GM23338 (cell line): Measurements from ENCODE around the gene ASTN1. TPM values are rescaled to one million over a fixed set of nuclear protein-coding genes. Genes with fewer than 3 reads are reported as not detected.

ENCODE experiments used
- ATAC-seq: fragments of 200-7000 bp; cut with Tn5 transposase; 3 replicates; pipeline ENCODE4 v1.9.1; 2020
- DNase-seq: peaks from one replicate; pipeline ENCODE4 v3.0.0-alpha.2; 2015; ENCODE audit warnings: low spot score
- H2AFZ ChIP-seq: fragments of 200-600 bp; sonication (generic); 2 replicates; pipeline ENCODE4 v1.8.0; 2016; ENCODE audit warnings: antibody characterized with exemption, mild to moderate bottlenecking, moderate library complexity
- H3F3A ChIP-seq: fragments of 200-600 bp; sonication (generic); replicated peaks from 2 replicates; pipeline ENCODE4 v1.8.0; 2017; ENCODE audit warnings: antibody characterized with exemption, mixed run types, low read depth
- H3K27ac ChIP-seq: fragments of 200-600 bp; sonication (generic); 2 replicates; pipeline ENCODE4 v1.6.1; 2016; ENCODE audit warnings: low read depth
- H3K27me3 ChIP-seq: fragments of 200-600 bp; sonication (generic); 2 replicates; pipeline ENCODE4 v1.8.0; 2016; ENCODE audit warnings: mild to moderate bottlenecking, mixed run types, moderate library complexity; ENCODE audit not compliant: insufficient read depth
- H3K36me3 ChIP-seq: fragments of 200-600 bp; sonication (generic); 2 replicates; pipeline ENCODE4 v1.8.0; 2016; ENCODE audit warnings: mild to moderate bottlenecking; ENCODE audit not compliant: insufficient read depth
- H3K4me1 ChIP-seq: fragments of 200-600 bp; sonication (generic); 2 replicates; pipeline ENCODE4 v1.8.0; 2016; ENCODE audit warnings: mild to moderate bottlenecking, moderate library complexity; ENCODE audit not compliant: insufficient read depth
- H3K4me2 ChIP-seq: fragments of 200-600 bp; sonication (generic); 2 replicates; pipeline ENCODE4 v1.7.1; 2017; ENCODE audit warnings: mixed run types
- H3K4me3 ChIP-seq: fragments of 200-600 bp; sonication (generic); 2 replicates; pipeline ENCODE4 v1.6.1; 2016; ENCODE audit warnings: mixed run types
- H3K79me2 ChIP-seq: fragments of 200-600 bp; sonication (generic); replicated peaks from 2 replicates; pipeline ENCODE4 v1.8.0; 2017; ENCODE audit warnings: mild to moderate bottlenecking; ENCODE audit not compliant: insufficient read depth
- H3K9me2 ChIP-seq: fragments of 200-600 bp; sonication (generic); 2 replicates; pipeline ENCODE4 v1.8.0; 2017; ENCODE audit not compliant: insufficient read depth
- H4K20me1 ChIP-seq: fragments of 200-600 bp; sonication (generic); replicated peaks from 2 replicates; pipeline ENCODE4 v1.8.0; 2017; ENCODE audit warnings: mild to moderate bottlenecking; ENCODE audit not compliant: insufficient read depth
- H3K27ac Mint-ChIP-seq: 2 replicates; pipeline ENCODE4 v1.8.0; 2020; ENCODE audit warnings: inconsistent platforms, mild to moderate bottlenecking, moderate library complexity, mixed read lengths
- H3K27me3 Mint-ChIP-seq: 3 replicates; pipeline ENCODE4 v1.8.0; 2022; ENCODE audit warnings: low read depth, mild to moderate bottlenecking, moderate library complexity, mixed read lengths, inconsistent platforms; ENCODE audit not compliant: insufficient read depth, poor library complexity
- H3K36me3 Mint-ChIP-seq: 3 replicates; pipeline ENCODE4 v1.8.0; 2021; ENCODE audit warnings: low read depth, mild to moderate bottlenecking, inconsistent platforms, moderate library complexity, mixed read lengths
- H3K4me1 Mint-ChIP-seq: 3 replicates; pipeline ENCODE4 v1.8.0; 2020; ENCODE audit warnings: mild to moderate bottlenecking, inconsistent platforms, mixed read lengths
- H3K4me3 Mint-ChIP-seq: 3 replicates; pipeline ENCODE4 v1.8.0; 2021; ENCODE audit warnings: moderate library complexity, mild to moderate bottlenecking, inconsistent platforms, mixed read lengths
- H3K9me3 Mint-ChIP-seq: 3 replicates; pipeline ENCODE4 v1.8.0; 2020; ENCODE audit warnings: moderate library complexity, mild to moderate bottlenecking, inconsistent platforms, mixed read lengths
- CREB1 ChIP-seq: fragments of 250-450 bp; sonication (Bioruptor Pico); IDR thresholded peaks from 2 replicates; pipeline ENCODE4 v1.5.0; 2020; ENCODE audit warnings: low read depth, mild to moderate bottlenecking, moderate library complexity
- CTCF ChIP-seq, 2 experiments: fragments of 200-600 bp in 1 of 2; sonication (generic) in 1 of 2; conservative IDR thresholded peaks; 2 replicates each; pipeline versions ENCODE4 v1.5.1 to v1.6.1; 2016 to 2017; ENCODE audit warnings: antibody characterized with exemption in 2 of 2, low read depth in 2 of 2, mild to moderate bottlenecking in 2 of 2, moderate library complexity in 1 of 2
- ETS1 ChIP-seq: IDR thresholded peaks from 2 replicates; pipeline ENCODE4 v1.6.1; 2016; ENCODE audit warnings: antibody characterized with exemption
- EZH2 ChIP-seq: fragments of 200-600 bp; sonication (generic); IDR thresholded peaks from one replicate; pipeline ENCODE4 v1.8.0; 2017; ENCODE audit warnings: antibody characterized with exemption, mild to moderate bottlenecking, low read depth; ENCODE audit not compliant: unreplicated experiment
- EZH2phosphoT487 ChIP-seq: fragments of 200-600 bp; sonication (generic); IDR thresholded peaks from one replicate; pipeline ENCODE4 v1.8.1; 2018; ENCODE audit warnings: antibody characterized with exemption; ENCODE audit not compliant: unreplicated experiment
- JUNB ChIP-seq: IDR thresholded peaks from one replicate; pipeline ENCODE4 v1.6.1; 2016; ENCODE audit warnings: antibody characterized with exemption; ENCODE audit not compliant: unreplicated experiment
- NANOG ChIP-seq: IDR thresholded peaks from 2 replicates; pipeline ENCODE4 v1.6.1; 2016; ENCODE audit warnings: antibody characterized with exemption, borderline replicate concordance
- POLR2AphosphoS5 ChIP-seq: IDR thresholded peaks from 2 replicates; pipeline ENCODE4 v1.6.1; 2016; ENCODE audit warnings: antibody characterized with exemption, low read depth
- REST ChIP-seq: IDR thresholded peaks from one replicate; pipeline ENCODE4 v1.6.1; 2018; ENCODE audit warnings: antibody characterized with exemption; ENCODE audit not compliant: unreplicated experiment
- STAT1 ChIP-seq: IDR thresholded peaks from one replicate; pipeline ENCODE4 v1.6.1; 2016; ENCODE audit warnings: antibody characterized with exemption; ENCODE audit not compliant: unreplicated experiment
- ZNF114 ChIP-seq: fragments of 250-450 bp; sonication (Bioruptor Pico); IDR thresholded peaks from 2 replicates; pipeline ENCODE4 v1.5.0; 2020; ENCODE audit warnings: mild to moderate bottlenecking, moderate library complexity
- ZNF331 ChIP-seq: fragments of 250-450 bp; sonication (Bioruptor Pico); IDR thresholded peaks from 2 replicates; pipeline ENCODE4 v1.5.0; 2020; ENCODE audit warnings: low read depth, mild to moderate bottlenecking, moderate library complexity
- ZNF462 ChIP-seq: fragments of 250-450 bp; sonication (Bioruptor Pico); IDR thresholded peaks from 2 replicates; pipeline ENCODE4 v1.5.0; 2020; ENCODE audit warnings: mild to moderate bottlenecking, moderate library complexity
- polyA plus RNA-seq: library from polyadenylated mRNA; unstranded; fragments of >200 nt; fragmentation: Nextera tagmentation; extraction: Ambion mirVana; gene quantifications from 2 replicates; pipeline ENCODE4 v1.2.1, GENCODE V29; 2016
- total RNA-seq: library from RNA; depleted of rRNA; stranded (reverse); fragments of >200 nt; shearing (Covaris generic); gene quantifications from 2 replicates; pipeline ENCODE4 v1.2.3, GENCODE V29; 2014

Gene ASTN1
- total and polyA plus RNA-seq, 2 experiments from 2014 or later, result 2.0 to 5.2 TPM

- H3K27ac Mint-ChIP-seq, result no peak overlapping the region
- Histone ChIP-seq H3K79me2 (no peaks in the 10 kb centered on the region), H3K4me3 (no peak overlapping the region), H3K4me1 (peaks cover 12% of the 10 kb centered on the region), H4K20me1 (no peaks in the 10 kb centered on the region), H3K9me2 (no peaks in the 10 kb centered on the region; the same call in 1 of the 2 replicates), H3K27ac (no peak overlapping the region), H3K4me2 (no peak overlapping the region), H3F3A (no peaks in the 10 kb centered on the region), H3K27me3 (no peaks in the 10 kb centered on the region), H2AFZ (no peak overlapping the region), H3K36me3 (no peaks in the 10 kb centered on the region)
- no peak for ATAC-seq
- no peak overlapping the region for H3K4me3 Mint-ChIP-seq
- H3K27me3 Mint-ChIP-seq, result no peaks in the 10 kb centered on the region
- peaks cover 33% of the 10 kb centered on the region for H3K4me1 Mint-ChIP-seq
- TF ChIP-seq JUNB (no peak), POLR2AphosphoS5 (no peak), CTCF (conservative IDR thresholded peaks at IDR 0.05; ENCODE audit: low read depth in 2 of 2) (no peak), NANOG (no peak), STAT1 (no peak), CREB1 (CRISPR knock-in tag) (no peak), ZNF114 (CRISPR knock-in tag) (no peak), EZH2phosphoT487 (no peak), ZNF462 (CRISPR knock-in tag) (no peak), ETS1 (no peak), ZNF331 (CRISPR knock-in tag) (no peak), REST (no peak), EZH2 (no peak)
- no peaks in the 10 kb centered on the region for H3K9me3 Mint-ChIP-seq
- no peaks in the 10 kb centered on the region for H3K36me3 Mint-ChIP-seq
- no peak for DNase-seq
Observed at GRCh38 chr1:177035586-177035985, 128.9 kb downstream of the ASTN1 start.
